Liver (tissue), 3 donors: ENCODE results near the gene OGFOD1.

ENCODE experiments used
- GABPA ChIP-seq, 2 donors: IDR thresholded peaks in 1 of 2; conservative IDR thresholded peaks in 1 of 2; 2 replicates each; pipeline ENCODE4 v1.6.1; 2016; ENCODE audit warnings: antibody characterized with exemption in 2 of 2, mild to moderate bottlenecking in 1 of 2, moderate library complexity in 1 of 2
- SP1 ChIP-seq: IDR thresholded peaks from 2 replicates; pipeline ENCODE4 v1.6.1; 2018; ENCODE audit warnings: antibody characterized with exemption, mild to moderate bottlenecking
- TF ChIP-seq, protein P1 (sequence below): fragments of 150-350 bp; IDR thresholded peaks from 2 replicates; pipeline ENCODE4 v1.5.1; 2017; ENCODE audit warnings: improper control_type of control experiment, low read depth, low read length; ENCODE audit not compliant: missing input control
- TF ChIP-seq, protein P2 (sequence below): IDR thresholded peaks from 2 replicates; pipeline ENCODE4 v1.6.1; 2016; ENCODE audit warnings: antibody characterized with exemption
- TF ChIP-seq, protein P3 (sequence below): IDR thresholded peaks from 2 replicates; pipeline ENCODE4 v1.6.1; 2016; ENCODE audit warnings: antibody characterized with exemption, mild to moderate bottlenecking
- donor health status: healthy.
- donor health status: healthy.

DNA sequence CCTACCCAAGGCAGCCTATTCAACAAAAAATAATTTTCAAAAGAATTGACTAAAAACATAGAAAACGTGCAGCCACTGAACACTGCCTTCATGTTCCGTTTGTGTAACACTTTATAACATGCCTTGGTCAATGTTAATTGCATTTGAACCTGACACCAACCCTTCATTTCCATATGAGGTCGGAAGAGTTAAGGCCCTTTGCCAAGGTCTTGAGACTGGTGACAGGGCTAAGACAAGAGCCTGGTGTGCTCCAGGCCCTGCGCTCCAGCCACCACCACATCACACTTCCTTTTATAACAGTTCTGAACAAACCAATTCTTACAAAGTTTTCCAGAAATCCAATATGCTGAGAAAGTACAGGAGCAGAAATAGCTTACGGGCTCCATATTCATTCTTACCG is 64.3 kb downstream of the OGFOD1 start:
- TF ChIP-seq, protein P1, sequence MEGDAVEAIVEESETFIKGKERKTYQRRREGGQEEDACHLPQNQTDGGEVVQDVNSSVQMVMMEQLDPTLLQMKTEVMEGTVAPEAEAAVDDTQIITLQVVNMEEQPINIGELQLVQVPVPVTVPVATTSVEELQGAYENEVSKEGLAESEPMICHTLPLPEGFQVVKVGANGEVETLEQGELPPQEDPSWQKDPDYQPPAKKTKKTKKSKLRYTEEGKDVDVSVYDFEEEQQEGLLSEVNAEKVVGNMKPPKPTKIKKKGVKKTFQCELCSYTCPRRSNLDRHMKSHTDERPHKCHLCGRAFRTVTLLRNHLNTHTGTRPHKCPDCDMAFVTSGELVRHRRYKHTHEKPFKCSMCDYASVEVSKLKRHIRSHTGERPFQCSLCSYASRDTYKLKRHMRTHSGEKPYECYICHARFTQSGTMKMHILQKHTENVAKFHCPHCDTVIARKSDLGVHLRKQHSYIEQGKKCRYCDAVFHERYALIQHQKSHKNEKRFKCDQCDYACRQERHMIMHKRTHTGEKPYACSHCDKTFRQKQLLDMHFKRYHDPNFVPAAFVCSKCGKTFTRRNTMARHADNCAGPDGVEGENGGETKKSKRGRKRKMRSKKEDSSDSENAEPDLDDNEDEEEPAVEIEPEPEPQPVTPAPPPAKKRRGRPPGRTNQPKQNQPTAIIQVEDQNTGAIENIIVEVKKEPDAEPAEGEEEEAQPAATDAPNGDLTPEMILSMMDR, result no peak
- TF ChIP-seq GABPA (IDR thresholded peaks at IDR 0.05 in 1 of 2, conservative IDR thresholded peaks at IDR 0.05 in 1 of 2) (no peak), SP1 (no peak)
- TF ChIP-seq, protein P2, sequence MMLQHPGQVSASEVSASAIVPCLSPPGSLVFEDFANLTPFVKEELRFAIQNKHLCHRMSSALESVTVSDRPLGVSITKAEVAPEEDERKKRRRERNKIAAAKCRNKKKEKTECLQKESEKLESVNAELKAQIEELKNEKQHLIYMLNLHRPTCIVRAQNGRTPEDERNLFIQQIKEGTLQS, result no peak
- TF ChIP-seq, protein P3, sequence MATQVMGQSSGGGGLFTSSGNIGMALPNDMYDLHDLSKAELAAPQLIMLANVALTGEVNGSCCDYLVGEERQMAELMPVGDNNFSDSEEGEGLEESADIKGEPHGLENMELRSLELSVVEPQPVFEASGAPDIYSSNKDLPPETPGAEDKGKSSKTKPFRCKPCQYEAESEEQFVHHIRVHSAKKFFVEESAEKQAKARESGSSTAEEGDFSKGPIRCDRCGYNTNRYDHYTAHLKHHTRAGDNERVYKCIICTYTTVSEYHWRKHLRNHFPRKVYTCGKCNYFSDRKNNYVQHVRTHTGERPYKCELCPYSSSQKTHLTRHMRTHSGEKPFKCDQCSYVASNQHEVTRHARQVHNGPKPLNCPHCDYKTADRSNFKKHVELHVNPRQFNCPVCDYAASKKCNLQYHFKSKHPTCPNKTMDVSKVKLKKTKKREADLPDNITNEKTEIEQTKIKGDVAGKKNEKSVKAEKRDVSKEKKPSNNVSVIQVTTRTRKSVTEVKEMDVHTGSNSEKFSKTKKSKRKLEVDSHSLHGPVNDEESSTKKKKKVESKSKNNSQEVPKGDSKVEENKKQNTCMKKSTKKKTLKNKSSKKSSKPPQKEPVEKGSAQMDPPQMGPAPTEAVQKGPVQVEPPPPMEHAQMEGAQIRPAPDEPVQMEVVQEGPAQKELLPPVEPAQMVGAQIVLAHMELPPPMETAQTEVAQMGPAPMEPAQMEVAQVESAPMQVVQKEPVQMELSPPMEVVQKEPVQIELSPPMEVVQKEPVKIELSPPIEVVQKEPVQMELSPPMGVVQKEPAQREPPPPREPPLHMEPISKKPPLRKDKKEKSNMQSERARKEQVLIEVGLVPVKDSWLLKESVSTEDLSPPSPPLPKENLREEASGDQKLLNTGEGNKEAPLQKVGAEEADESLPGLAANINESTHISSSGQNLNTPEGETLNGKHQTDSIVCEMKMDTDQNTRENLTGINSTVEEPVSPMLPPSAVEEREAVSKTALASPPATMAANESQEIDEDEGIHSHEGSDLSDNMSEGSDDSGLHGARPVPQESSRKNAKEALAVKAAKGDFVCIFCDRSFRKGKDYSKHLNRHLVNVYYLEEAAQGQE, result no peak
